HepG2 (cell line): Measurements from ENCODE around the gene BRSK2. TPM values are rescaled to one million over a fixed set of nuclear protein-coding genes. Genes with fewer than 3 reads are reported as not detected.

Experiments
- ATAC-seq: fragments of 200-7000 bp; cut with Tn5 transposase; 3 replicates; pipeline ENCODE4 v1.9.1; 2020; ENCODE audit warnings: mild to moderate bottlenecking, moderate library complexity
- BruUV-seq: library from RNA; stranded (reverse); fragments of 400-500 nt; replicated peaks from 2 replicates; lab custom pipeline; 2021; lab: Mats Ljungman, UMichigan
- CTCF ChIA-PET: fragments of 300-600 bp; formaldehyde crosslinking; extraction: SDS; loops from one replicate; lab custom pipeline; 2021; ENCODE audit warnings: low total read pairs, inconsistent platforms, low intra/inter-chr PET ratio; lab: Yijun Ruan, JAX
- POLR2A ChIA-PET: fragments of 350-600 bp; sonication (Branson Sonifier 250); formaldehyde crosslinking; loops from one replicate; lab custom pipeline; 2020; ENCODE audit warnings: antibody characterized with exemption, inconsistent platforms; lab: Yijun Ruan, JAX
- DNase-seq: peaks from one replicate; pipeline ENCODE4 v3.0.0-alpha.2; 2015; ENCODE audit warnings: low spot score
- FAIRE-seq: peaks from 3 replicates; lab custom pipeline; 2011; peaks lifted over from hg19 to GRCh38; lab: Jason Lieb, UNC
- H2AFZ ChIP-seq: one replicate; pipeline ENCODE4 v1.6.1; 2011; ENCODE audit warnings: low read length, inconsistent platforms
- H3K27ac ChIP-seq: fragments of 300-600 bp; 3 replicates; pipeline ENCODE4 v1.8.0; 2011; ENCODE audit warnings: mixed run types, mild to moderate bottlenecking, mixed read lengths, low read length, inconsistent platforms; ENCODE audit not compliant: insufficient read depth; ENCODE audit errors: extremely low read length
- H3K27me3 ChIP-seq, 2 experiments: fragments of 200-600 bp in 1 of 2; 2 replicates in 1 of 2; 3 replicates in 1 of 2; pipeline versions ENCODE4 v1.6.0 to v1.8.0; 2011; ENCODE audit warnings: low read length in 2 of 2, mild to moderate bottlenecking in 2 of 2, moderate library complexity in 2 of 2, inconsistent platforms in 1 of 2; ENCODE audit not compliant: insufficient read depth in 2 of 2, control insufficient read depth in 1 of 2
- H3K36me3 ChIP-seq, 2 experiments: fragments of 200-600 bp in 1 of 2; replicated peaks in 1 of 2; 2 replicates in 1 of 2; 3 replicates in 1 of 2; pipeline versions ENCODE4 v1.5.1 to v1.8.0; 2011; ENCODE audit warnings: low read length in 2 of 2, inconsistent platforms in 1 of 2; ENCODE audit not compliant: insufficient read depth in 2 of 2, control insufficient read depth in 1 of 2
- H3K4me1 ChIP-seq: 2 replicates; pipeline ENCODE4 v1.5.1; 2012; ENCODE audit warnings: low read length, inconsistent platforms; ENCODE audit not compliant: insufficient read depth
- H3K4me2 ChIP-seq: 2 replicates; pipeline ENCODE4 v1.6.0; 2011; ENCODE audit warnings: low read depth, low read length, inconsistent platforms
- H3K4me3 ChIP-seq, 3 experiments: fragments of 200-600 bp in 1 of 3; sonication (generic), shearing (Covaris generic) in 1 of 3; replicated peaks in 1 of 3; 2 replicates each; pipeline ENCODE4 v1.5.1; 2011 to 2016; ENCODE audit warnings: low read length in 3 of 3, inconsistent platforms in 2 of 3, low read depth in 2 of 3, mild to moderate bottlenecking in 2 of 3, control low read depth in 1 of 3, mixed read lengths in 1 of 3; ENCODE audit not compliant: insufficient read depth in 1 of 3
- H3K79me2 ChIP-seq: one replicate; pipeline ENCODE4 v1.6.1; 2011; ENCODE audit warnings: low read length, inconsistent platforms; ENCODE audit not compliant: insufficient read depth
- H3K9ac ChIP-seq: 2 replicates; pipeline ENCODE4 v1.6.0; 2011; ENCODE audit warnings: mild to moderate bottlenecking, low read depth, low read length, inconsistent platforms; ENCODE audit not compliant: insufficient read depth
- H3K9me3 ChIP-seq: 2 replicates; pipeline ENCODE4 v1.5.1; 2012; ENCODE audit warnings: mild to moderate bottlenecking, low read length
- H4K20me1 ChIP-seq: 2 replicates; pipeline ENCODE4 v1.6.0; 2011; ENCODE audit warnings: inconsistent platforms, mild to moderate bottlenecking, low read length, moderate library complexity; ENCODE audit not compliant: insufficient read depth
- ATF3 ChIP-seq: sonication (generic); formaldehyde crosslinking; IDR thresholded peaks from 2 replicates; pipeline ENCODE4 v1.4.0; 2020; ENCODE audit warnings: missing genetic modification reagents
- CCAR2 ChIP-seq: fragments of 200-400 bp; formaldehyde crosslinking; optimal IDR thresholded peaks from 2 replicates; pipeline ENCODE3; 2018; ENCODE audit warnings: low read depth, mild to moderate bottlenecking, low read length, moderate library complexity
- CEBPG ChIP-seq: IDR thresholded peaks from 2 replicates; pipeline ENCODE4 v1.6.1; 2016
- GATA4 ChIP-seq: sonication (generic); IDR thresholded peaks from 2 replicates; pipeline ENCODE4 v1.6.1; 2016; ENCODE audit warnings: antibody characterized with exemption, low read depth, borderline replicate concordance
- GRHL1 ChIP-seq: sonication (generic); formaldehyde crosslinking; conservative IDR thresholded peaks from 2 replicates; pipeline ENCODE4 v1.8.0; 2022; ENCODE audit warnings: missing genetic modification reagents
- NCOA1 ChIP-seq: sonication (generic); formaldehyde crosslinking; IDR thresholded peaks from 2 replicates; pipeline ENCODE4 v1.9.0; 2021; ENCODE audit warnings: missing genetic modification reagents
- PAF1 ChIP-seq: IDR thresholded peaks from 2 replicates; pipeline ENCODE4 v1.6.1; 2016; ENCODE audit warnings: missing genetic modification reagents, missing compliant biosample characterization
- TEF ChIP-seq: sonication (generic); formaldehyde crosslinking; IDR thresholded peaks from 2 replicates; pipeline ENCODE4 v1.5.0; 2020; ENCODE audit warnings: missing genetic modification reagents
- USF2 ChIP-seq, 2 experiments: sonication (generic) in 1 of 2; formaldehyde crosslinking in 1 of 2; IDR thresholded peaks; 2 replicates each; pipeline versions ENCODE4 v1.5.1 to v1.6.1; 2011 to 2020; ENCODE audit warnings: borderline replicate concordance in 1 of 2, low read depth in 1 of 2, low read length in 1 of 2, mild to moderate bottlenecking in 1 of 2, missing genetic modification reagents in 1 of 2, moderate library complexity in 1 of 2
- ZFAT ChIP-seq: sonication (generic); formaldehyde crosslinking; conservative IDR thresholded peaks from 2 replicates; pipeline ENCODE4 v1.8.1; 2023; ENCODE audit warnings: missing genetic modification reagents, inconsistent platforms
- WGBS: methylation state at CpG from one replicate; pipeline ENCODE4 v1.1.6; 2017; ENCODE audit warnings: low lambda C conversion rate; 5-methylcytosine and 5-hydroxymethylcytosine counted together
- in situ Hi-C: cut with HindIII; loops from 2 replicates; pipeline ENCODE4 v1.10.0; 2017; ENCODE audit warnings: low pct_unique_long_range_greater_than_20kb; ENCODE audit not compliant: extremely low pct_ligation_motif_present
- intact Hi-C: fragments of 100-400 bp; cut with micrococcal nuclease; formaldehyde crosslinking; loops from one replicate; pipeline ENCODE4 v1.10.0; 2022; ENCODE audit not compliant: unreplicated experiment
- polyA plus RNA-seq, 8 experiments: library from polyadenylated mRNA; depleted of rRNA in 3 of 8; stranded (reverse) in 7 of 8; unstranded in 1 of 8; fragments of >200 nt; fragmentation: Illumina TruSeq in 4 of 8; extraction: Trizol in 4 of 8; gene quantifications; 2 replicates each; pipeline versions ENCODE4 v1.2.1 to v1.2.3, GENCODE V29; 2011 to 2016; ENCODE audit warnings: low read depth in 4 of 8, missing spikeins in 1 of 8, mixed read lengths in 1 of 8; ENCODE audit not compliant: insufficient read depth in 1 of 8
- total RNA-seq, 5 experiments: library from RNA; depleted of rRNA; stranded (reverse); fragments of >200 nt; fragmentation: Illumina TruSeq; extraction: Trizol; gene quantifications; 2 replicates each; pipeline ENCODE4 v1.2.3, GENCODE V29; 2016; ENCODE audit warnings: low read depth in 1 of 5

Gene BRSK2
- total and polyA plus RNA-seq, 2 of the 13 experiments (the other 11 are each of a cell fraction or from before 2014, with no cell fraction given): 0.74 to 1.1 TPM

GRCh38 chr11:1375161-1375954 is 14.4 kb upstream of the BRSK2 start (continued):
- TF ChIP-seq USF2 (IDR thresholded peaks at IDR 0.05; ENCODE audit: low read depth, low read length): no peak
- TF ChIP-seq USF2 (CRISPR knock-in tag; IDR thresholded peaks at IDR 0.05; ENCODE audit: borderline replicate concordance): no peak
- no peak for TF ChIP-seq CCAR2

GRCh38 chr11:1375955-1376258 is 13.8 kb upstream of the BRSK2 start:
- no peak for FAIRE-seq
- H3K36me3 ChIP-seq: no peaks in the 10 kb centered on the region
- in situ Hi-C loops: no loop called here
- POLR2A ChIA-PET: no interaction called here
- H3K9ac ChIP-seq: no peak overlapping the region
- no peak for DNase-seq
- H3K27ac ChIP-seq: no peak overlapping the region
- no peaks in the 10 kb centered on the region for H3K79me2 ChIP-seq
- intact Hi-C loops: no loop called here
- BruUV-seq: no TSS peak
- H3K4me1 ChIP-seq: no peaks in the 10 kb centered on the region
- no peak overlapping the region for H3K4me2 ChIP-seq
- H3K9me3 ChIP-seq: no peaks in the 10 kb centered on the region
- no peak for ATAC-seq
- no peak overlapping the region for H3K4me3 ChIP-seq
- peaks cover 5 to 69% of the 10 kb centered on the region in 2 experiments; a peak in 4 of 5 replicates for H3K27me3 ChIP-seq
- WGBS: 55% methylated on average over 8 of the region's 17 CpGs
- H4K20me1 ChIP-seq: no peaks in the 10 kb centered on the region
- no peak for TF ChIP-seq NCOA1
- TF ChIP-seq CEBPG (CRISPR knock-in tag): no peak
- TF ChIP-seq ATF3 (CRISPR knock-in tag): no peak
- no peak for TF ChIP-seq ZFAT (CRISPR knock-in tag)
- no peak for TF ChIP-seq GRHL1 (CRISPR knock-in tag)
- TF ChIP-seq GATA4: no peak
- TF ChIP-seq TEF (CRISPR knock-in tag): no peak
- no peak for TF ChIP-seq PAF1 (CRISPR knock-in tag)
- CTCF ChIA-PET: no interaction called here
- no peak overlapping the region for H2AFZ ChIP-seq
